ENCODE data around the gene PMFBP1.

PMFBP1 gene

DNA sequence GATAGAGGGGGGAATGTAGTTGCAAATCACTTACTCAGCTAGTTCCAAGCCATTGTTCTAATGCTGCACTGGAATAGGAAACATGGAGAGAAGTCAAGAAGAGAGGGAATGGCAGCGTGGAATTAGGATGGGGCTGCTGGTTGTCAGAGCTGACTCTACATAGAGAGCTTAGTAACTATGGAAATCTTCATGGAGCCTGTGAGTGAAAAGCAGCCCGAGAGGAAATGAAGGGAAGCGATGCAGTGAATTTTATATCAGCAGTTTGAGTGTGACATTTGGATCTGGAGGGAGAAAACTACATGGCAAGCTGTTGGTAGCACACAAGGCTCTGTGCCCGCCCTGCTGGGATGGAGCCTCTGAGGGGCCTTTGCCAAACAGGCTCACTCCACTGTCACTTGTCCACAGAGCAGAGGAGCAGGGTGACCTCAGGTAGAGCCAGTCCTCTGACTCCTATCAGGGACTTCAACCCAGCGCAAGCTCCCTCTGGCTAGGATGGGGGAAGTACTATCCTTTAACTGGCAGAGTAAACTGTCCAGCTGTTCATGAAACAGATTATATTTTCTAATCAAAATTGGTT lies 27.9 kb upstream of the PMFBP1 start:
- H3K27me3 ChIP-seq (ENCODE audit: insufficient read depth, low read length), result no peaks in the 10 kb centered on the region
- no peak overlapping the region for H2AFZ ChIP-seq (ENCODE audit: low read depth, low read length)
- no peaks in the 10 kb centered on the region for H3K36me3 ChIP-seq (ENCODE audit: insufficient read depth, low read length)
- peaks cover under 1% of the 10 kb centered on the region for H3K9me3 ChIP-seq (ENCODE audit: low read length)
- H3K4me3 ChIP-seq (ENCODE audit: low read length), result no peak overlapping the region
- peaks cover 42% of the 10 kb centered on the region for H3K4me1 ChIP-seq (ENCODE audit: insufficient read depth, low read length)

DNA sequence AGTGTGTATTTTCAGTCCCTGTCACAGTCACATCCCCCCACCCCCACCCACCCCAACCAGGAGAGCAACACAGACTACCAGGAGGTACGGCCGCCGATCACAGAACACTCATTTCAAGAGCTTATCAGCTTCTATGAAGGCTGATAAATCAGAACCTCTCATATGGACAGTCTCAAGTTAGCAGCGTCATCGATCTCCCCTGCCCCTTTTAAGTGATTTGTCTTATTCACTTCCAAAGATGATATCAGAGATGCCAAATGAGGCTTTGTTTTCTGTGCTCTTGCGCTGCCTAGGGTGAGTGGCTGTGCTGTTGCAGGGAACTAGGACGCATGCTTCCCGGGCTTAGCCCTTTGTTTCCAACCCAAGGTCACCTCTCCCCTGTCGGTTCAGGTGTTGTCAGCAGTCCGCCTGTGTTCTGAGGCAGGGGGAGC lies 26.8 kb upstream of the PMFBP1 start:
- H3K36me3 ChIP-seq (ENCODE audit: insufficient read depth, low read length), result no peaks in the 10 kb centered on the region
- H3K4me3 ChIP-seq (ENCODE audit: low read length), result no peak overlapping the region
- peaks cover 42% of the 10 kb centered on the region for H3K4me1 ChIP-seq (ENCODE audit: insufficient read depth, low read length)
- no peaks in the 10 kb centered on the region for H3K9me3 ChIP-seq (ENCODE audit: low read length)
- no peaks in the 10 kb centered on the region for H3K27me3 ChIP-seq (ENCODE audit: insufficient read depth, low read length)
- H2AFZ ChIP-seq (ENCODE audit: low read depth, low read length), result no peak overlapping the region

DNA sequence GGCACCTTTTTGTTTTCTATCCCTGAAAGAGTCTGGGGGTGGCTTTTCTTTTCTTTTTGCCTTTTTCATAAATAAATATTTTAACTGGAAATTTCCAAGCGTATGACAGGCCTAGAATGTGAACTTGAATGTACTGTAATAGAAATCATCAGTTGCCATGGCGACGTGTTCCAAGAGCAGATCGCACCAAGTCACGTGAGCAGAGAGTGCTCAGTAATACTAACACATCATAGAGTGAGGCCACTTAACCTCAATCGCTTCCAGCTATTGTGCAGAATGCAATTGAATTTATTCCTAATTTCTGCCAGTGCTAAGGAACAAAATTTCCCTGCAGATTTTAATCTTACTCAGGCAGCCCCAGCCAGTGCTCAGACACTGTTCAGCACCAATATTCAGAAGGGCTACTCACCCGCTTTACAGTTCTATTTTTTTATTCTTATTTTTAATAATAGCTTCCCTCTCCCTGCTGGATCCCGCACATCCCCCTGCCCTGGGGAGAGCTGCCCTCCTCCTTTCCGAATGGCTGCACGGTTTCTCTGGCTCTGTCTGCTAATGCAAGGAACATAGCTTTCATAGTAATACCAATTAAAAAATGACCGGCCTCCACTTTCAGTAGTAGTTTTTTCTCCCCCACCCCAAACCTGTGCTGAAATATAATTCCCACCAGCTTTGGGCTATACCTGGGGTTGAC lies 26.2 kb upstream of the PMFBP1 start:
- no peaks in the 10 kb centered on the region for H3K27me3 ChIP-seq (ENCODE audit: insufficient read depth, low read length)
- H3K4me3 ChIP-seq (ENCODE audit: low read length), result no peak overlapping the region
- H3K36me3 ChIP-seq (ENCODE audit: insufficient read depth, low read length), result no peaks in the 10 kb centered on the region
- H3K9me3 ChIP-seq (ENCODE audit: low read length), result no peaks in the 10 kb centered on the region
- H2AFZ ChIP-seq (ENCODE audit: low read depth, low read length), result no peak overlapping the region
- H3K4me1 ChIP-seq (ENCODE audit: insufficient read depth, low read length), result peaks cover 42% of the 10 kb centered on the region

DNA sequence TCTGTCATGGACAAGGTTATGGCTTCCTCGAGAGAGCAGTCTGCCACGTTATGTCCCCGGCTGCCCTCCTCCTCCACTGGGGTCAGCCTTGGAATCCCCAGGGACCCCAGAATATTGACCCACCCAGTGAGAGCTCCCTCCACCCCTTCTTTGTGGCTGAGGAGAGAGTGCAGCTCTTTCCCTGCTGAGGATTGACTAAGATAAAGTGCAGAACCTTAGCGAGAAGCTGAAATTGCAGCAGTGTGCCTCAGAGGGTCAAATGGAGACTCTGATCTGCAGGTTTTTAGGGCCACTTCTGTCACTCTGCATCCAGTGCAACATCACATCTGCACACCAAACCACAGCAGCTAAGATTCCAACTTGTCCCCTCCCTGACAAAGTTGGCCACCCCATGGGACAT lies 25.6 kb upstream of the PMFBP1 start:
- H3K27me3 ChIP-seq (ENCODE audit: insufficient read depth, low read length), result no peaks in the 10 kb centered on the region
- H3K4me3 ChIP-seq (ENCODE audit: low read length), result no peak overlapping the region
- H3K9me3 ChIP-seq (ENCODE audit: low read length), result no peaks in the 10 kb centered on the region
- peaks cover 42% of the 10 kb centered on the region for H3K4me1 ChIP-seq (ENCODE audit: insufficient read depth, low read length)
- no peaks in the 10 kb centered on the region for H3K36me3 ChIP-seq (ENCODE audit: insufficient read depth, low read length)
- no peak overlapping the region for H2AFZ ChIP-seq (ENCODE audit: low read depth, low read length)

- H3K27me3 ChIP-seq (ENCODE audit: insufficient read depth, low read length), result no peaks in the 10 kb centered on the region
- H3K4me3 ChIP-seq (ENCODE audit: low read length), result no peak overlapping the region
- H3K4me1 ChIP-seq (ENCODE audit: insufficient read depth, low read length), result peaks cover 42% of the 10 kb centered on the region
- H3K9me3 ChIP-seq (ENCODE audit: low read length), result no peaks in the 10 kb centered on the region
- no peak overlapping the region for H2AFZ ChIP-seq (ENCODE audit: low read depth, low read length)
- no peaks in the 10 kb centered on the region for H3K36me3 ChIP-seq (ENCODE audit: insufficient read depth, low read length)
Observed at GRCh38 chr16:72195609-72196008, 23.7 kb upstream of the PMFBP1 start.

DNA sequence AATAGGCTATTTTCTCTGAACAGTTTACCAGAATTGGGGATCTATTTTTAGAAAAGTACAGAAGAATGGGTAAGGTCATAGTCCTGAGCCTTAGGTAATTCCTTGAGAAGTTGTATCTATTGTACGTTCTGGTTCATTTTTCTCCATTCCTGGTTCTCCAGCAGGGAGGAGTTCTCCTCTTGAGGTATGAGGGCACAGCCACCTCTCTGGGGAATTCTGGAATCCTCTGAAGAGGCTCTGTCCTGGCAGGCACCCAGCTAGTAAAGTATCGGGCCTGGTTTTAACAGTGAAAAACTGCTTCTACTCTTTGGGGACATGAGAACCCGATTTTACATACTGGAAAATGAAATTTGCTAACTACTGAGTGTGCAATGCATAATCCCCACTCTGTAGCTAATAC lies 19.6 kb upstream of the PMFBP1 start:
- H3K4me1 ChIP-seq (ENCODE audit: insufficient read depth, low read length), result peaks cover 10% of the 10 kb centered on the region
- no peak overlapping the region for H3K4me3 ChIP-seq (ENCODE audit: low read length)
- no peaks in the 10 kb centered on the region for H3K36me3 ChIP-seq (ENCODE audit: insufficient read depth, low read length)
- H3K27me3 ChIP-seq (ENCODE audit: insufficient read depth, low read length), result no peaks in the 10 kb centered on the region
- H3K9me3 ChIP-seq (ENCODE audit: low read length), result peaks cover 2% of the 10 kb centered on the region
- H2AFZ ChIP-seq (ENCODE audit: low read depth, low read length), result no peak overlapping the region

GRCh38 chr16:72189865-72190371 lies 18.0 kb upstream of the PMFBP1 start:
- Histone ChIP-seq H3K4me3 (ENCODE audit: low read length) (no peak overlapping the region), H3K9me3 (ENCODE audit: low read length) (peaks cover 2% of the 10 kb centered on the region), H3K4me1 (ENCODE audit: insufficient read depth, low read length) (no peaks in the 10 kb centered on the region), H2AFZ (ENCODE audit: low read depth, low read length) (no peak overlapping the region), H3K27me3 (ENCODE audit: insufficient read depth, low read length) (no peaks in the 10 kb centered on the region), H3K36me3 (ENCODE audit: insufficient read depth, low read length) (no peaks in the 10 kb centered on the region)

DNA sequence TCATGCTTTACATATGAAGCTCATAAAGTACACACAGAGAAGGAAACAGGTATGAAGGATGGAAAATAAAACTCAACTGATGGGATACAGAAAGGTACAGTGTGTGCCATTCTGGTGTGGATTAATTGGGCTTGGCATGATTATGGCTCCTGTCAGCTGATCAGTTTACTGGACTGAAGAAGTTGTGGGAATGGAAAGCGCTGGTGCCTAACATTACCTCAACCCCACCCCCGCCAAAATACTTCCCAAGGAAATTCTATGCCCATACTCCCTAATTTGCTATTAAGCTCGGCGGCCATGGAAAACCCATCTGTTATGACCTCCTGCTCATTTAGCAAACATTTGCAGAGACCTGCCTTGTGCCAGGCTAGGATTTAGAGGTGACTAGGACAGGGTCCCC lies 16.6 kb upstream of the PMFBP1 start:
- Histone ChIP-seq H2AFZ (ENCODE audit: low read depth, low read length) (no peak overlapping the region), H3K36me3 (ENCODE audit: insufficient read depth, low read length) (no peaks in the 10 kb centered on the region), H3K4me3 (ENCODE audit: low read length) (no peak overlapping the region), H3K4me1 (ENCODE audit: insufficient read depth, low read length) (no peaks in the 10 kb centered on the region), H3K27me3 (ENCODE audit: insufficient read depth, low read length) (no peaks in the 10 kb centered on the region), H3K9me3 (ENCODE audit: low read length) (peaks cover 2% of the 10 kb centered on the region)

- no peaks in the 10 kb centered on the region for H3K27me3 ChIP-seq (ENCODE audit: insufficient read depth, low read length)
- H3K4me1 ChIP-seq (ENCODE audit: insufficient read depth, low read length), result no peaks in the 10 kb centered on the region
Observed at GRCh38 chr16:72187551-72187950, 15.6 kb upstream of the PMFBP1 start.

GRCh38 chr16:72182976-72183375 lies 11.0 kb upstream of the PMFBP1 start:
- Histone ChIP-seq H3K36me3 (ENCODE audit: insufficient read depth, low read length) (no peaks in the 10 kb centered on the region), H3K4me3 (ENCODE audit: low read length) (no peak overlapping the region), H3K27me3 (ENCODE audit: insufficient read depth, low read length) (no peaks in the 10 kb centered on the region), H3K9me3 (ENCODE audit: low read length) (no peaks in the 10 kb centered on the region), H3K4me1 (ENCODE audit: insufficient read depth, low read length) (peaks cover 5% of the 10 kb centered on the region), H2AFZ (ENCODE audit: low read depth, low read length) (no peak overlapping the region)

More at GRCh38 chr16:72187551-72187950, 15.6 kb upstream of the PMFBP1 start:
- Histone ChIP-seq H2AFZ (ENCODE audit: low read depth, low read length) (no peak overlapping the region), H3K36me3 (ENCODE audit: insufficient read depth, low read length) (no peaks in the 10 kb centered on the region), H3K9me3 (ENCODE audit: low read length) (peaks cover 2% of the 10 kb centered on the region), H3K4me3 (ENCODE audit: low read length) (no peak overlapping the region)

GRCh38 chr16:72179204-72179970 lies 7.4 kb upstream of the PMFBP1 start:
- H3K27me3 ChIP-seq (ENCODE audit: insufficient read depth, low read length), result no peaks in the 10 kb centered on the region
- H3K36me3 ChIP-seq (ENCODE audit: insufficient read depth, low read length), result no peaks in the 10 kb centered on the region
- no peak overlapping the region for H2AFZ ChIP-seq (ENCODE audit: low read depth, low read length)
- peaks cover 2% of the 10 kb centered on the region for H3K9me3 ChIP-seq (ENCODE audit: low read length)
- peaks cover 5% of the 10 kb centered on the region for H3K4me1 ChIP-seq (ENCODE audit: insufficient read depth, low read length)
- no peak overlapping the region for H3K4me3 ChIP-seq (ENCODE audit: low read length)

DNA sequence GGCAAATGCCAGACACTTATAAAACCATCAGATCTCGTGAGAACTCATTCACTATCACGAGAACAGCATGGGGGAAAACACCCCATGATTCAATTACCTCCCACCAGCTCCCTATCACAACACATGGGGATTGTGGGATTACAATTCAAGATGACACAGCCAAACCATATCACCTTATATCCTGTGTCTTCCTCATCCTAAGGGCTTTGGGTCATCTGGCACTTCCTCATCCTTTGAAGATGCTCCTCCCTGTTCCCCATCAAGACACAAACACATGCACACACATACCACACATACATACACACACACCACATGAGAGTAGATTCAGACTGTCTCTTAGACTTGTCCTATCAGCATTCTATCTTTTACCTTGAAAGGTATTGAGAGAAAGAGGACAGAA lies 2.8 kb upstream of the PMFBP1 start:
- no peaks in the 10 kb centered on the region for H3K36me3 ChIP-seq (ENCODE audit: insufficient read depth, low read length)
- no peaks in the 10 kb centered on the region for H3K27me3 ChIP-seq (ENCODE audit: insufficient read depth, low read length)
- H2AFZ ChIP-seq (ENCODE audit: low read depth, low read length), result no peak overlapping the region
- peaks cover 13% of the 10 kb centered on the region for H3K4me1 ChIP-seq (ENCODE audit: insufficient read depth, low read length)
- H3K4me3 ChIP-seq (ENCODE audit: low read length), result no peak overlapping the region
- H3K9me3 ChIP-seq (ENCODE audit: low read length), result peaks cover 2% of the 10 kb centered on the region

DNA sequence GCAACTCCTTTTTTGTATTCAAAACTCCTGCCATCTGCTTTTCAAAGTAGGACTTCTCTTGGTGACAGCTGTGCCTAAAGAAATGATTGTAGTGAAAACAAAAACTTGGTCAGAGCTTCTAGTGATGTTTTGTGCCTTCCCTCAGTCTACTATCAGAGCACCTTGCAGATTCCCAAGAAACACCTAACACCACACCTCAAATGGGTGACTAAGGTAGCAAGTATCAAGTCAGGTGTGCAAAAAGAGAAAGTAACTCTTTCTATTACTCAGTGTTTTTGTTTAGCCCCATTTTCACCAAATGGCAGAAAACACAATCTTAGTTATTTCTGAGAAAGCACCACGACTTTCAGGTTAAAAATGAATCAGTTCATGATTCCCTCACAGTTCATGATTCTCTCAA lies 2.0 kb upstream of the PMFBP1 start:
- Histone ChIP-seq H3K4me1 (ENCODE audit: insufficient read depth, low read length) (peaks cover 9% of the 10 kb centered on the region), H3K9me3 (ENCODE audit: low read length) (peaks cover 2% of the 10 kb centered on the region), H3K4me3 (ENCODE audit: low read length) (no peak overlapping the region), H3K36me3 (ENCODE audit: insufficient read depth, low read length) (no peaks in the 10 kb centered on the region), H2AFZ (ENCODE audit: low read depth, low read length) (no peak overlapping the region), H3K27me3 (ENCODE audit: insufficient read depth, low read length) (no peaks in the 10 kb centered on the region)
